SK-N-SH treated with all-trans-retinoic acid at 6 μM for 48 hours (cell line): ENCODE measurements around the gene DCLK2.
A peak's percentile ranks its signal among the peaks of the same experiment; 100 is the strongest.

Experiments
- ATAC-seq: fragments of 200-7000 bp; cut with Tn5 transposase; 3 replicates; pipeline ENCODE4 v1.9.1; 2020; ENCODE audit warnings: mild to moderate bottlenecking, moderate library complexity
- ARNTL ChIP-seq: fragments of 450-650 bp; formaldehyde crosslinking; IDR thresholded peaks from 2 replicates; pipeline ENCODE4 v1.5.0; 2020; ENCODE audit warnings: low read depth, mild to moderate bottlenecking, moderate library complexity, borderline replicate concordance
- BACH2 ChIP-seq: fragments of 250-450 bp; sonication (Bioruptor Pico); IDR thresholded peaks from 2 replicates; pipeline ENCODE4 v1.9.0; 2021; ENCODE audit warnings: mild to moderate bottlenecking, borderline replicate concordance
- CSDC2 ChIP-seq: fragments of 250-450 bp; sonication (Bioruptor Pico); IDR thresholded peaks from 2 replicates; pipeline ENCODE4 v1.5.0; 2020; ENCODE audit warnings: mild to moderate bottlenecking, moderate library complexity
- ESRRG ChIP-seq: fragments of 250-450 bp; sonication (Bioruptor Pico); IDR thresholded peaks from 2 replicates; pipeline ENCODE4 v1.6.1; 2021; ENCODE audit warnings: mild to moderate bottlenecking
- GLIS3 ChIP-seq: fragments of 250-450 bp; sonication (Bioruptor Pico); IDR thresholded peaks from 2 replicates; pipeline ENCODE4 v1.5.0; 2020; ENCODE audit warnings: mild to moderate bottlenecking, moderate library complexity
- ISL1 ChIP-seq: fragments of 250-450 bp; sonication (Bioruptor Pico); IDR thresholded peaks from 2 replicates; pipeline ENCODE4 v2.1.2; 2022; ENCODE audit warnings: mild to moderate bottlenecking, moderate library complexity
- OSR1 ChIP-seq: fragments of 250-450 bp; sonication (Bioruptor Pico); IDR thresholded peaks from 2 replicates; pipeline ENCODE4 v1.8.0; 2022; ENCODE audit warnings: moderate library complexity, mild to moderate bottlenecking, inconsistent platforms
- PPARA ChIP-seq: fragments of 250-450 bp; sonication (Bioruptor Pico); IDR thresholded peaks from 2 replicates; pipeline ENCODE4 v1.5.0; 2020; ENCODE audit warnings: mild to moderate bottlenecking, borderline replicate concordance
- RARB ChIP-seq: fragments of 250-450 bp; sonication (Bioruptor Pico); IDR thresholded peaks from 2 replicates; pipeline ENCODE4 v1.8.0; 2021; ENCODE audit warnings: mild to moderate bottlenecking, moderate library complexity
- TOX ChIP-seq: fragments of 250-450 bp; sonication (Bioruptor Pico); IDR thresholded peaks from 2 replicates; pipeline ENCODE4 v1.8.0; 2021; ENCODE audit warnings: mild to moderate bottlenecking, moderate library complexity, borderline replicate concordance
- ZC3H10 ChIP-seq: fragments of 250-450 bp; sonication (Bioruptor Pico); IDR thresholded peaks from 2 replicates; pipeline ENCODE4 v1.5.1; 2021; ENCODE audit warnings: mild to moderate bottlenecking, moderate library complexity
- ZFP30 ChIP-seq: fragments of 450-650 bp; formaldehyde crosslinking; IDR thresholded peaks from 2 replicates; pipeline ENCODE4 v1.5.0; 2022; ENCODE audit warnings: mild to moderate bottlenecking, moderate library complexity
- ZNF565 ChIP-seq: fragments of 450-650 bp; formaldehyde crosslinking; conservative IDR thresholded peaks from 2 replicates; pipeline ENCODE4 v1.5.0; 2020; ENCODE audit warnings: low read depth, mild to moderate bottlenecking, moderate library complexity
- ZNF8 ChIP-seq: fragments of 450-650 bp; formaldehyde crosslinking; IDR thresholded peaks from 2 replicates; pipeline ENCODE4 v1.5.0; 2020; ENCODE audit warnings: mild to moderate bottlenecking, moderate library complexity
- TF ChIP-seq, protein P1 (sequence below): fragments of 250-450 bp; sonication (Bioruptor Pico); IDR thresholded peaks from 2 replicates; pipeline ENCODE4 v1.5.1; 2021; ENCODE audit warnings: mild to moderate bottlenecking, moderate library complexity
- TF ChIP-seq, protein P2 (sequence below): fragments of 250-450 bp; sonication (Bioruptor Pico); IDR thresholded peaks from 2 replicates; pipeline ENCODE4 v1.8.0; 2021; ENCODE audit warnings: low read depth, mild to moderate bottlenecking, moderate library complexity, borderline replicate concordance
- TF ChIP-seq, protein P3 (sequence below): fragments of 250-450 bp; sonication (Bioruptor Pico); IDR thresholded peaks from 2 replicates; pipeline ENCODE4 v1.5.1; 2020; ENCODE audit warnings: low read depth, mild to moderate bottlenecking, moderate library complexity
- TF ChIP-seq, protein P4 (sequence below): fragments of 250-450 bp; sonication (Bioruptor Pico); IDR thresholded peaks from 2 replicates; pipeline ENCODE4 v1.8.0; 2020; ENCODE audit warnings: mild to moderate bottlenecking, moderate library complexity, borderline replicate concordance
- TF ChIP-seq, protein P5 (sequence below): fragments of 250-450 bp; sonication (Bioruptor Pico); IDR thresholded peaks from 2 replicates; pipeline ENCODE4 v1.5.0; 2020; ENCODE audit warnings: mild to moderate bottlenecking, moderate library complexity

Gene DCLK2

DNA sequence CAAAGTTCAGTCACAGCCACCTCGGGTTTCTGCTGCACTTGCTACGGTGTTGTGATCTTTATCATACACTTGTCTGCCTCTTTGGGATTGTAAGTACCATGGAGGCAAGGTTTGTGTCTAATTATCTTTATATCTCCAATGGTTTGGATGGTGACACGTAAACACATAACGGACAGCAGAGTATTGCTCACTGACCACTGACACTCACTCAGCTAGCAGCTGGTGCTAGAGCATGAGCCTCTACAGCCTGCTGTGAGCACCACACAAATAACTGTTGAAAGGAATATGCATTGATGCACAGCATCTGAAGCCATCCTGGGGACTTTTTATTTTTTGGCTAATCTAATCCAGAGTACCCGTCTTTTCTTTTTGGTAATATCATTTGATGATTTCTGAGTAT is 156.0 kb downstream of the DCLK2 start (continued):
- no peak for TF ChIP-seq ZNF565
- TF ChIP-seq, protein P1, sequence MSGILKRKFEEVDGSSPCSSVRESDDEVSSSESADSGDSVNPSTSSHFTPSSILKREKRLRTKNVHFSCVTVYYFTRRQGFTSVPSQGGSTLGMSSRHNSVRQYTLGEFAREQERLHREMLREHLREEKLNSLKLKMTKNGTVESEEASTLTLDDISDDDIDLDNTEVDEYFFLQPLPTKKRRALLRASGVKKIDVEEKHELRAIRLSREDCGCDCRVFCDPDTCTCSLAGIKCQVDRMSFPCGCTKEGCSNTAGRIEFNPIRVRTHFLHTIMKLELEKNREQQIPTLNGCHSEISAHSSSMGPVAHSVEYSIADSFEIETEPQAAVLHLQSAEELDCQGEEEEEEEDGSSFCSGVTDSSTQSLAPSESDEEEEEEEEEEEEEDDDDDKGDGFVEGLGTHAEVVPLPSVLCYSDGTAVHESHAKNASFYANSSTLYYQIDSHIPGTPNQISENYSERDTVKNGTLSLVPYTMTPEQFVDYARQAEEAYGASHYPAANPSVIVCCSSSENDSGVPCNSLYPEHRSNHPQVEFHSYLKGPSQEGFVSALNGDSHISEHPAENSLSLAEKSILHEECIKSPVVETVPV, result no peak

DNA sequence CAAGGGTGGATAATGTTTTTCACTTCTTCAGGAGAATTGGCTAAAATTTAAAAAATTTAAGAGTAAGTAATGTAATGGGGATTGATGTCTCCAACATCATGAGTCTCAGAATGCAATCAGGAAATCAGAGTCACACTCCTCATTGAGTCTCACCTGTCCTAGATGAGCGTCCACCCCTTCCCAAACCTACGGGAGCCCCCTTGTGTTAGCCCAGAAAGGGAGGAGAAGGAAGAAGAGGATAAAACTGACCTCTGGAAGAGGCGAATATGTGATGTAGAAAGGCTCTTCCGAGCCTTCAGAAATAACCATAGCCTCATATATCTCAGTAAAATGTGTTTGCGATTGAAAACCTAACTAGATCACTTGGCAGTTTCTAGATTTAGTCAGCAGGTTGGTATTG is 157.1 kb downstream of the DCLK2 start:
- no peak for ATAC-seq
- no peak for TF ChIP-seq OSR1
- TF ChIP-seq, protein P2, sequence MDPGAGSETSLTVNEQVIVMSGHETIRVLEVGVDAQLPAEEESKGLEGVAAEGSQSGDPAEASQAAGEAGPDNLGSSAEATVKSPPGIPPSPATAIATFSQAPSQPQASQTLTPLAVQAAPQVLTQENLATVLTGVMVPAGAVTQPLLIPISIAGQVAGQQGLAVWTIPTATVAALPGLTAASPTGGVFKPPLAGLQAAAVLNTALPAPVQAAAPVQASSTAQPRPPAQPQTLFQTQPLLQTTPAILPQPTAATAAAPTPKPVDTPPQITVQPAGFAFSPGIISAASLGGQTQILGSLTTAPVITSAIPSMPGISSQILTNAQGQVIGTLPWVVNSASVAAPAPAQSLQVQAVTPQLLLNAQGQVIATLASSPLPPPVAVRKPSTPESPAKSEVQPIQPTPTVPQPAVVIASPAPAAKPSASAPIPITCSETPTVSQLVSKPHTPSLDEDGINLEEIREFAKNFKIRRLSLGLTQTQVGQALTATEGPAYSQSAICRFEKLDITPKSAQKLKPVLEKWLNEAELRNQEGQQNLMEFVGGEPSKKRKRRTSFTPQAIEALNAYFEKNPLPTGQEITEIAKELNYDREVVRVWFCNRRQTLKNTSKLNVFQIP (CRISPR knock-in tag), result no peak
- TF ChIP-seq CSDC2 (CRISPR knock-in tag), result 0 out of 2 replicates have a peak, but pooled peaks have one; percentile 38

DNA sequence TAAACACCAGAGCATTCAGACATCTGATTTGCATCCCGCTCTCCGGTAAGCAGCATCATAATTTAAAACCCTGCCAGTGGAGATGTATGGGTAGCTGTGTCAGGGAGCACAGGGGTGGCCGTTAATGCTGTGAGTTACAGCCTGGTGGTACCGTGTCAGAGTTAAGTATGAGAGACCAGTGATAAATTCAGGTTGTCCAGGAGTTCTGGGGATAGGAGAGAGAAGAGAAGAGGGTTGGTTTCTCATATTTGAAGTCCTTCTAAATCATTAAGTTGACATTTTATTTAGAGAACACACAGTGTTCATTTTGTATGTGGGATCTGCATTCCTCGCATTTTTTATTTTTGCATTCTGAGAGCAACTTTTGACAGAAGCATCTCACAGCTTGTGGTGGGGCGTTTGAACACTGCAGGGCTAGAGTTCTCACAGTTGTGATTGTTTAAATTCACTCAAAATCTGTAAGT is 157.6 kb downstream of the DCLK2 start:
- TF ChIP-seq ISL1 (CRISPR knock-in tag) (peak; percentile 69), CSDC2 (CRISPR knock-in tag) (0 out of 2 replicates have a peak, but pooled peaks have one; percentile 3), BACH2 (CRISPR knock-in tag) (no peak), ZNF565 (no peak)
- TF ChIP-seq, protein P2 (CRISPR knock-in tag), result 0 out of 2 replicates have a peak, but pooled peaks have one; percentile 14
- TF ChIP-seq, protein P3, sequence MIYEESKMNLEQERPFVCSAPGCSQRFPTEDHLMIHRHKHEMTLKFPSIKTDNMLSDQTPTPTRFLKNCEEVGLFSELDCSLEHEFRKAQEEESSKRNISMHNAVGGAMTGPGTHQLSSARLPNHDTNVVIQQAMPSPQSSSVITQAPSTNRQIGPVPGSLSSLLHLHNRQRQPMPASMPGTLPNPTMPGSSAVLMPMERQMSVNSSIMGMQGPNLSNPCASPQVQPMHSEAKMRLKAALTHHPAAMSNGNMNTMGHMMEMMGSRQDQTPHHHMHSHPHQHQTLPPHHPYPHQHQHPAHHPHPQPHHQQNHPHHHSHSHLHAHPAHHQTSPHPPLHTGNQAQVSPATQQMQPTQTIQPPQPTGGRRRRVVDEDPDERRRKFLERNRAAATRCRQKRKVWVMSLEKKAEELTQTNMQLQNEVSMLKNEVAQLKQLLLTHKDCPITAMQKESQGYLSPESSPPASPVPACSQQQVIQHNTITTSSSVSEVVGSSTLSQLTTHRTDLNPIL (CRISPR knock-in tag), result peak; percentile 18; the same call in 1 of the 2 replicates
- ATAC-seq, result peak; percentile 44

DNA sequence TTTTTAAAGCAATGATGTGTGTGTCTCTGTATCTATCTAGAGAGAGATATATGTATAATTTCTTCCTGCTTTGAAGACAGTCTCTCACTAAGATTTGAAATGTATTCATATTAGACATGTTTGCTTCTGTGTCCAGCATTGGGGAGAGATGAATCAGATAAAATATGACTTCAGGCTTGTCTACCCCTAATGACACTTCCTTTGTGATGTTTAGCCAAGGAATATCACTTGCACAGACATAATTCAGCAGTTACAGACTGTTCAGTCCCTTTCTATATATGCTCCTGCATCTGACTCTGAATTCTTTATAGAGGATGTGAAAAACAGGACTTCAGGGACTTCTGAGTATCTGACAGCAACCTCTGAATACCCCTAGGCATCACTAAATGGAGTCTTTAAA is 158.4 kb downstream of the DCLK2 start:
- TF ChIP-seq RARB (CRISPR knock-in tag), result no peak
- no peak for TF ChIP-seq ISL1 (CRISPR knock-in tag)
- TF ChIP-seq ZFP30, result no peak
- TF ChIP-seq ESRRG (CRISPR knock-in tag), result no peak
- TF ChIP-seq, protein P4, sequence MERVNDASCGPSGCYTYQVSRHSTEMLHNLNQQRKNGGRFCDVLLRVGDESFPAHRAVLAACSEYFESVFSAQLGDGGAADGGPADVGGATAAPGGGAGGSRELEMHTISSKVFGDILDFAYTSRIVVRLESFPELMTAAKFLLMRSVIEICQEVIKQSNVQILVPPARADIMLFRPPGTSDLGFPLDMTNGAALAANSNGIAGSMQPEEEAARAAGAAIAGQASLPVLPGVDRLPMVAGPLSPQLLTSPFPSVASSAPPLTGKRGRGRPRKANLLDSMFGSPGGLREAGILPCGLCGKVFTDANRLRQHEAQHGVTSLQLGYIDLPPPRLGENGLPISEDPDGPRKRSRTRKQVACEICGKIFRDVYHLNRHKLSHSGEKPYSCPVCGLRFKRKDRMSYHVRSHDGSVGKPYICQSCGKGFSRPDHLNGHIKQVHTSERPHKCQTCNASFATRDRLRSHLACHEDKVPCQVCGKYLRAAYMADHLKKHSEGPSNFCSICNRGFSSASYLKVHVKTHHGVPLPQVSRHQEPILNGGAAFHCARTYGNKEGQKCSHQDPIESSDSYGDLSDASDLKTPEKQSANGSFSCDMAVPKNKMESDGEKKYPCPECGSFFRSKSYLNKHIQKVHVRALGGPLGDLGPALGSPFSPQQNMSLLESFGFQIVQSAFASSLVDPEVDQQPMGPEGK, result no peak
- TF ChIP-seq ZNF8 (CRISPR knock-in tag), result no peak
- TF ChIP-seq, protein P5, sequence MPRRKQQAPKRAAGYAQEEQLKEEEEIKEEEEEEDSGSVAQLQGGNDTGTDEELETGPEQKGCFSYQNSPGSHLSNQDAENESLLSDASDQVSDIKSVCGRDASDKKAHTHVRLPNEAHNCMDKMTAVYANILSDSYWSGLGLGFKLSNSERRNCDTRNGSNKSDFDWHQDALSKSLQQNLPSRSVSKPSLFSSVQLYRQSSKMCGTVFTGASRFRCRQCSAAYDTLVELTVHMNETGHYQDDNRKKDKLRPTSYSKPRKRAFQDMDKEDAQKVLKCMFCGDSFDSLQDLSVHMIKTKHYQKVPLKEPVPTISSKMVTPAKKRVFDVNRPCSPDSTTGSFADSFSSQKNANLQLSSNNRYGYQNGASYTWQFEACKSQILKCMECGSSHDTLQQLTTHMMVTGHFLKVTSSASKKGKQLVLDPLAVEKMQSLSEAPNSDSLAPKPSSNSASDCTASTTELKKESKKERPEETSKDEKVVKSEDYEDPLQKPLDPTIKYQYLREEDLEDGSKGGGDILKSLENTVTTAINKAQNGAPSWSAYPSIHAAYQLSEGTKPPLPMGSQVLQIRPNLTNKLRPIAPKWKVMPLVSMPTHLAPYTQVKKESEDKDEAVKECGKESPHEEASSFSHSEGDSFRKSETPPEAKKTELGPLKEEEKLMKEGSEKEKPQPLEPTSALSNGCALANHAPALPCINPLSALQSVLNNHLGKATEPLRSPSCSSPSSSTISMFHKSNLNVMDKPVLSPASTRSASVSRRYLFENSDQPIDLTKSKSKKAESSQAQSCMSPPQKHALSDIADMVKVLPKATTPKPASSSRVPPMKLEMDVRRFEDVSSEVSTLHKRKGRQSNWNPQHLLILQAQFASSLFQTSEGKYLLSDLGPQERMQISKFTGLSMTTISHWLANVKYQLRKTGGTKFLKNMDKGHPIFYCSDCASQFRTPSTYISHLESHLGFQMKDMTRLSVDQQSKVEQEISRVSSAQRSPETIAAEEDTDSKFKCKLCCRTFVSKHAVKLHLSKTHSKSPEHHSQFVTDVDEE (CRISPR knock-in tag), result no peak
- TF ChIP-seq OSR1, result no peak
- TF ChIP-seq, protein P3 (CRISPR knock-in tag), result no peak
- no peak for TF ChIP-seq BACH2 (CRISPR knock-in tag)
- TF ChIP-seq, protein P2 (CRISPR knock-in tag), result no peak
- no peak for TF ChIP-seq PPARA (CRISPR knock-in tag)
- no peak for TF ChIP-seq GLIS3 (CRISPR knock-in tag)
- TF ChIP-seq TOX (CRISPR knock-in tag), result no peak
- TF ChIP-seq ARNTL (CRISPR knock-in tag), result no peak
- no peak for TF ChIP-seq ZNF565
- no peak for TF ChIP-seq ZC3H10 (CRISPR knock-in tag)
- ATAC-seq, result peak; percentile 54
